ENCODE data around the gene CDK6.
"Not testable (repeated sequence)": the region's sequence is repeated elsewhere in the genome, so short reads cannot be mapped to it uniquely, and the experiment has no call there.

CDK6 gene

DNA sequence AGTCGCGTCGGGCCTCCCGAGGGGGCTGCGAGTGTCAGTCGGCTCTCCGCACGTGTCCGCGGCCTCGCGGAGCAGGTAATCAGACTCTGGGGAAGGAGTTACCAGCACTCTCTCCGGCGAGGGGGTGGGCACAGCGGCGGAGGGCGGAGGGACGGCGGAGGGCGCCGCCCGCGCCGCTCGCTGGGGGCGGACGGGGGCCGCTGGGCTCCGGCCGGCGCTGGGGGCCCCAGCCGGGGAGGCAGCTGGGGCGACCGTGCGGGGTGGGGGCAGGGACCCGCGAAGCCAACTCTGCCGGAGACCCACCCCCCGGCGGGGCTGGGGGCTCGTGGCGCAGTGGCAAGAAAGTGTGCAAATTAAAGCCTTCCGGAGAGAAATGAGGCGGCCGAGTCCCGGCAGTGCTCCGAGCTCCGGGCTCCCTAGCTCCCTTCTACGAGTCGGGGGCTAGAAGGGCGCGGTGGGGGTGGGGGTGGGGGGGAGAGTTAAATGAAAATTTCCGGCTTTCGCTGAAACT, at the start of gene CDK6:
Gene CDK6 (minus strand): TSS at position 85 of the 511 bp plus-strand sequence. CDS start 3,250 bp downstream, outside the sequence.
- peak; percentile 68 for DNase-seq

- DNase-seq, result not testable (repeated sequence)
These were observed 49.7 kb upstream of the CDK6 start for GRCh38 chr7:92886039-92886438.

- no peak for DNase-seq
These were observed 47.8 kb upstream of the CDK6 start for GRCh38 chr7:92884218-92884617.

DNA sequence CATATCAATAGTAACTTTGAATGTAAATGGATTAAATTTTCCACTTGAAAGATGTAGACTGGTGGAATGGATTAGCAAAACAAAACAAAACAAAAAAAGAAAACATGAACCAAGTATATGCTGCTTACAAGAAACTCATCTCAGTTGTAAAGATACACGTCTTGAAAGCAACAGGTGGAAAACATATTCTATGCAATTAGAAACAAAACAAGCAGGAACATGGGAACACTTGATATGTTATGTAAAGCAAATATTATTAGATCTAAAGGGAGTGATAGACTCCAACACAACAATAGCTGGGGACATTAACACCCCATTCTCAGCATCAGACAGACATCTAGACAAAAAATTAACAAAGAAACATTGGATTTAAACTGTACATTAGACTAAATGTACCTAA, 46.4 kb upstream of the CDK6 start:
- DNase-seq, result no peak

- DNase-seq, result no peak
These were observed 44.7 kb upstream of the CDK6 start for GRCh38 chr7:92881091-92881485.

DNA sequence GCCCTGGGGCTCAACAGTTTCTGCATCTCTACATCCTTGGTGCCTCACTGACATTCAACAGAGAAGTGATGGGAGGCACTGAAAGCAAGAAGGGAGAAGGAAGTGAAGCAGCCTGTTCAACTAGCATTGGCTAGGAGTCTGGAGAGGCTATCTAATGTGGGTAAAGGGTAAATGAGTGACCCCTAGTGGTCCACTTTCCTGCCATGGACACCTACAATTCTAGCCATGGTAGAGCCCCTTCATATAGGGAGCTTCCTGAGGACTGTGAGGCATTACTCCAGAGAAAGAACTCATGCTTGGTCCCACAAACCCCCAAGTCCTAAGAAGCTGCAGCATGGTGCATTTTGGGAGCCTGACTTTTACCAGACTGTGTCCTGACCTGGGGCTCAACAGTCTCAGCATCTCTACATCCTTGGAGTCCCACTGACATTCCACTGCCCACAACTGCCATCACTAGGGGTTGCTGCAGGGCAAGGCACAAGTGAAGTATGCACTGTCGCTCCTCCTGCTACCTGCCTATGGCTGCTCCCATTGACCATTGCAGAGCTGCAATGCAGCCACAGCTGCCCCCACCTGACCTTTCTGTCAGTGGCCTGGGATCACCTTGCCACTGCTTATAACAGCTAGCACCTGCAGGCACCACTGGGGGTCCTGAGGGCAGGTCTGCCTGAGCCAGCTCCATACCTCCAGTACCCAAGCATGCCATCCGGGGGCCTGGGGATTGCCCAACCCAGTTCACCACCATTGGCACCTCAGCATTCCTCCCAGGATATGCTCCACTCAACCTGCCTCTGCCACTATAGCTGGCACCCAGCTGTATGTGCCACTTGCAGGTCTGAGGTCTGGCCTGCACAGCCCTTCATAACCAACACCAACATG, 44.1 kb upstream of the CDK6 start:
- DNase-seq, result peak; percentile 6

GRCh38 chr7:92877367-92877766, 41.0 kb upstream of the CDK6 start:
- DNase-seq, result no peak

- no peak for DNase-seq
These were observed 40.5 kb upstream of the CDK6 start for GRCh38 chr7:92876836-92877235.

DNA sequence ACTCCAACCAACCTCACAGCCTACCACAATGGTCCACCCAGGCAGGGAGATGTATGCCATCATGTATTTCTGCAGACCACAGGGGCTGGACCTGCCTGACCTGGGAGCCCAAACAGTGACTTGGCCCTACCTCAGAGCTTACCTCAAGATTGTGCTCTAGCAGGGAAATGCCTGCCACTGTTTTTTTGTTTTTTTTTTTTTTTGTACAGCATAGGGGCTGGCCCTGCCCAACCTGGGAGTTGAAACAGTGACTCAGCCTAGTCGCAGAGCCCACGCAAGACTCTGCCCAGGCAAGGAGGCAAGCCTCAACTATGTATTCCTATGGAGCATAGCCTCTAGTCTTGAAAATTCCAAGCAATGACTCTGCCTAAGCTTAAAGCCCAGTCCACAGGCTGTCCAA, 39.3 kb upstream of the CDK6 start:
- no peak for DNase-seq

GRCh38 chr7:92875173-92875572, 38.8 kb upstream of the CDK6 start:
- DNase-seq, result no peak

- no peak for DNase-seq
These were observed 38.2 kb upstream of the CDK6 start for GRCh38 chr7:92874567-92874966.

GRCh38 chr7:92873776-92874175, 37.4 kb upstream of the CDK6 start:
- DNase-seq, result no peak

DNA sequence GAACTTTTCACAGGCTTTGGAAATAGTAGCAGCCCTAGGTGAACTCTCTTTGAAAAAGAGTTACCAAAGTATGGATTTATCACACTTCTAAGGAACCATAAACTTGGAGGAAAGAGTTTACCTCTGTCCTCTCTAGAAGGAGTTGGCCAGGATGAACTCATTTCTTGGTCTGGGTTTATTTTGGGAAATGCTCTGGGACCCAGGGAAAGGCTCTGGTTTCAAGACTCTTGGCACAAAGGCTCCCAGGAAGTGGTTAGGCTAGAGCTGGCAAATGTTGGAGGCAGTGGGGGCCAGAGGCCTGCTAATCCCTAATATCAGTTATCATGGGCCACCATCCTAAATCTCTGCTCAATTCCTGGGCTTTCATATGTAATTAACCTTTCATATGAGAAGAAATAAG, 36.3 kb upstream of the CDK6 start:
- DNase-seq, result no peak

DNA sequence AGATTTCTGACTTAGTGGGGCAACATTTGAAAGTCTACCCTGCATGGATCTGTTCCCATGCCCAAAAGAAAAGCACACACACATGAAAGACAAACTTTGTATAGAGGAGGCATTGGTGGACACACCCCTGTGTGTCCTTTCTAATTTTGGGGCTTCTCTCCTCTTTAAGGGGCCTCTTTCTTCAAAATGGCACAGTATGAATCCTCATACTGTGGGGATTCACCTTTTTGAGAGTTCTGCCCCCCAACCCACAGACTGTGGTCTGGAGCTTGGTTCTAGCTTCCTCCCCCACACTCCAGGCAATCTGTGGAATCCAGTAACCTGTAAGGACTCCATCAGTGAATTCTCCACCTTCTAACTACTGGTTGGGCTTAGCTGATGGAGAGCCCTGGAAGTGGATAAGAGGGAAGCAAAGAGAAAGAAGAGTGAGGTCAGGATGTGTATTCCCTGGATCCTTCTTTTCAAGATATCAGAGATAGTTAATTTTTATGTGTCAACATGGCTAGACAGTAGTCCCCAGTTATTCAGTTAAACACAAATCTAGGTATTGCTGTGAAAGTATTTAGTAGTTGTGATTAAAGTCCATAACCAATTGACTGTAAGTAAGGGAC, 32.4 kb upstream of the CDK6 start:
- no peak for DNase-seq

GRCh38 chr7:92864169-92864568, 27.8 kb upstream of the CDK6 start:
- DNase-seq, result not testable (repeated sequence)

- DNase-seq, result no peak
These were observed 20.1 kb upstream of the CDK6 start for GRCh38 chr7:92856436-92856835.

GRCh38 chr7:92854501-92855238, 18.3 kb upstream of the CDK6 start:
- DNase-seq, result no peak

DNA sequence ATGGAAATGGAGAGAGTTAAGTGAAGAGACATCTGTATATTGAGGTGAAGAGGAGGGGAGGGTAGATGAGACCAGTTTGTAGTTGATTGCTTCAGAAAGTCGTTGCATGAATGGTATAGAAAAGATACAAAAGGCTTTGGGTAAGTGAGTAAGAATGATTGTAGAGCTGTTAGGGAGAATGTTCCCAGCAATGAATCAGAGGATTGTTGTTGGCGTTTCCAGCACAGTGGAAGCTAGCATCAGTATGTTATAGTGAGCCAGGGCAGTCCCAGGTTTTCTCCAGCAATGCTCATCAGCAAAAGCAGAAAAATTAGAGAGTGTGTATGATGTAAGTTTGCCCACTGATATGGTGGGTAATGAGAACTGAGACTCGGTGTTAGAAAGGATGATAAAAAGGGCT, 15.4 kb upstream of the CDK6 start:
- no peak for DNase-seq

DNA sequence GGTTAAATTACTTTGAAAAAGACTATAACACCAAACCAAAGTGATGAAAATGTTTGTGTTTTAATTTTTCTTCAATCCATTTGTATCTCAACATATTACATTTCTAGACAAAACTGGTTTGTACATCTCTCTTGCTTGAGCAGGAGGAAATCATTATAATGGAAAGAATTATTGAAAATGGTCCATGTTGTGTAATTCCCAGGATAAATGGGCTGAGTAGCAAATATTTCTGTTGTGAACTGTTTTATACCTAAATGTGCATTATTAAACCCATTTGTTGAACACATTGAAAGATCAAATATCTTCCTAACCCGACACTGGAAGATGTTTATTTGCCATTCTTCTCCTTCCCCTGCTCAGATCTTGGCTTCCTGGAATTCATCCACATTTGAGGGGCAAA, 14.1 kb upstream of the CDK6 start:
- DNase-seq, result no peak

GRCh38 chr7:92849322-92849721, 12.9 kb upstream of the CDK6 start:
- DNase-seq, result no peak

DNA sequence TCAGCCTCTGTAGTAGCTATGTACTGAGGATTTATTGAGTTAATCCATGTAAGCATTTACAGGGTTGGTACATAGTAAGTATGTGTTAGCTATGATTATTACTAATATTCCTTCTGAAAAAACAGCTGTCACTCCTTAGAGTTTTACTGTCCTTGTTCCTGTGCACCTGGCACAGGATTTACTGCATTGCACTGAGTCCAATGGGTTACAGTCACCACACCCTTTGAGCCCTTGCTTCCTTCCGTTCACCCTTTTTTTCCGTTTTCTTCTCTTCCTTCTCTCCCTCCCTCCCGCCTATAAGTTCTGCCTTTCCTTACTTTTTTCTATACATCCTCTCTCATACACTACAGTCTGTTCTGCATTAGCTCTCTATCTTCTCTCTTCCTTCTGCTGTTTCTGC, 12.5 kb upstream of the CDK6 start:
- no peak for DNase-seq

GRCh38 chr7:92848441-92848840, 12.1 kb upstream of the CDK6 start:
- no peak for DNase-seq

DNA sequence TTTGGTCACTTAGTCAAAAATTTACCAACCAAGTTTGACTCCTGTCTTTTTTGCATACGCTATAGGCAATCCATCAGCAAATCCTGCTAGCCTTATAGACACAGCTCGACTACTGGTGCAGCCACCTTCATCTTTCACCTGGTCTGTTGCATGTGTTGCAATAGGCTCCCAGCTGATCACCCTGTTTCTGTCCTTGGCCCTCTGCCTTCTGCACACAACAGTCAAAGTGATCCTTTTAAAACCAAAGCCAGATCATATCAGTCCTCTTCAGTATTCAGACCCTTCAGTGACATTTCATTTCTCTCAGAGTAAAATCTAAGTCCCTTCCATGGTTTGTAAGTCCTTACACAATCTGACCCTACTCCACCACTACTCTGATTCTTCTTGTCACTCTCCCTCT, 10.9 kb upstream of the CDK6 start:
- DNase-seq, result no peak

DNA sequence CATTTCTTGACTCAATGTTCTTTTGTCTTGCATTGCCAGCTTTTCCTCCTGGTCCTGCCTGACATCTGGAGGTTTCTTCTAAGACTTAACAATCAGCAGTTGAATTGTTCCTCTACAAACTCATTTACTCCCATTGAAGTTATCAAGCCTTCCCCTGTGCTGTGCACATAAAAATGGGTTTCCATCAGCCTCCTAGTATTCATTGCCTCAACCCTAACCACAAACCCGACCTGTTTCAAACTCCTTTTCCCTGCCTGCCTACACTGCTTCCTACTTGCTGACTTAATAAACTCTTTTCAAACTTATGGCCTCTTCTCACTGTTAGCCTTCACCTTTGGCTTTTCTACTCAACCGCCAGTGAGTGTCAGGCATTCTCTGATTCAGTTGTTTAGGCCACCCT, 9.4 kb upstream of the CDK6 start:
- no peak for DNase-seq
